Measurements from ENCODE around the gene PRKACA.

DNA sequence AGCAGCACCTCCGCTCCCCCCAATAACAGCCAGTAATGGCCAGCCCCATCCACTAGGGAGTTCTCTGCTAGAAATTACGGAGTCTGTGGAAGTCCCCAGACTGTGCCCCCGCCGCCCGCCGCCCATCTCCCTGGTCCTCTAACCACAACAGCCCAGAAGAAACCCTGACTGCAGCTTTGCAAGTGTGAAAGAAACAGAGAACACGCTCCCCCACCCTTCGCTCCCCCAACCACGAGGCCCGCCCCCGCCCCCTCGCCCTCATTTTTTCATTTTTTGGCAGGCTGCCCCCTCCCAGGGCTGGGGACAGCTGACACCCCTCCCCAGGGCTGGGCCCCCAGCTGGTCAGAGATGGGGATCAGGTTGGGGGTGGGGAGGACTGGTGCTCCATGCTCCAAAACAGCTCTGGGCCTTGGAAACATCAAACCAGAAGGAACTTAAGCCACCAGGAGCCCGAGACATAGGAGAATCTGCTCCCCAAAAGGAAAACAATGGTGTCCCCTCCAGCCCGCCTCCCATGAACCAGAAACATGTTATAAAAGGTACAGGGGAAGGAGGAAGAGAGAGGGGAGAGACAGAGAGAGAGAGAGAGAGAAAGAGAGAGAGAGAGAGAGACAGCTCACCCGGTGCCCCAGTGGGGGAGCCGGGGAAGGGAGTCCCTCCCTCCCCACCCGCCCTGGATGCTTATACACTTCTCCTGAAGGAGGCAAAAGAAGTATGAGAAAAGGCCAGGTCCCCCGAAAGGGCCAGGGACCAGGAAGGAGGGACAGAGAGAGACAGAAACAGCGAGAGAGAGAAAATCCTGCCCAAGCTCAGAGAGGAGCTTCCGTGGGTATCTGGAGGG is 48.6 kb upstream of the PRKACA start:
- TF ChIP-seq RCOR1 (IDR thresholded peaks at IDR 0.05; ENCODE audit: low read depth, low read length) (no peak), HDAC2 (IDR thresholded peaks at IDR 0.05) (no peak), PHF8 (IDR thresholded peaks at IDR 0.05; ENCODE audit: borderline replicate concordance, low read depth) (no peak), JUN (IDR thresholded peaks at IDR 0.05) (no peak), CTCF (IDR thresholded peaks at IDR 0.05) (no peak), POLR2A (IDR thresholded peaks at IDR 0.05; ENCODE audit: low read length) (no peak), PBX3 (IDR thresholded peaks at IDR 0.05) (no peak)
- TF ChIP-seq, protein P1, sequence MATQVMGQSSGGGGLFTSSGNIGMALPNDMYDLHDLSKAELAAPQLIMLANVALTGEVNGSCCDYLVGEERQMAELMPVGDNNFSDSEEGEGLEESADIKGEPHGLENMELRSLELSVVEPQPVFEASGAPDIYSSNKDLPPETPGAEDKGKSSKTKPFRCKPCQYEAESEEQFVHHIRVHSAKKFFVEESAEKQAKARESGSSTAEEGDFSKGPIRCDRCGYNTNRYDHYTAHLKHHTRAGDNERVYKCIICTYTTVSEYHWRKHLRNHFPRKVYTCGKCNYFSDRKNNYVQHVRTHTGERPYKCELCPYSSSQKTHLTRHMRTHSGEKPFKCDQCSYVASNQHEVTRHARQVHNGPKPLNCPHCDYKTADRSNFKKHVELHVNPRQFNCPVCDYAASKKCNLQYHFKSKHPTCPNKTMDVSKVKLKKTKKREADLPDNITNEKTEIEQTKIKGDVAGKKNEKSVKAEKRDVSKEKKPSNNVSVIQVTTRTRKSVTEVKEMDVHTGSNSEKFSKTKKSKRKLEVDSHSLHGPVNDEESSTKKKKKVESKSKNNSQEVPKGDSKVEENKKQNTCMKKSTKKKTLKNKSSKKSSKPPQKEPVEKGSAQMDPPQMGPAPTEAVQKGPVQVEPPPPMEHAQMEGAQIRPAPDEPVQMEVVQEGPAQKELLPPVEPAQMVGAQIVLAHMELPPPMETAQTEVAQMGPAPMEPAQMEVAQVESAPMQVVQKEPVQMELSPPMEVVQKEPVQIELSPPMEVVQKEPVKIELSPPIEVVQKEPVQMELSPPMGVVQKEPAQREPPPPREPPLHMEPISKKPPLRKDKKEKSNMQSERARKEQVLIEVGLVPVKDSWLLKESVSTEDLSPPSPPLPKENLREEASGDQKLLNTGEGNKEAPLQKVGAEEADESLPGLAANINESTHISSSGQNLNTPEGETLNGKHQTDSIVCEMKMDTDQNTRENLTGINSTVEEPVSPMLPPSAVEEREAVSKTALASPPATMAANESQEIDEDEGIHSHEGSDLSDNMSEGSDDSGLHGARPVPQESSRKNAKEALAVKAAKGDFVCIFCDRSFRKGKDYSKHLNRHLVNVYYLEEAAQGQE (IDR thresholded peaks at IDR 0.05), result no peak

Measured in A549 (cell line).